HG03064 (cell line): ENCODE data around the gene CEP63.

ENCODE experiments used
- ATAC-seq: cut with Tn5 transposase; IDR thresholded peaks from one replicate; pipeline ENCODE4 v1.9.1; 2021; ENCODE audit warnings: low read depth; ENCODE audit not compliant: unreplicated experiment

CEP63 gene

DNA sequence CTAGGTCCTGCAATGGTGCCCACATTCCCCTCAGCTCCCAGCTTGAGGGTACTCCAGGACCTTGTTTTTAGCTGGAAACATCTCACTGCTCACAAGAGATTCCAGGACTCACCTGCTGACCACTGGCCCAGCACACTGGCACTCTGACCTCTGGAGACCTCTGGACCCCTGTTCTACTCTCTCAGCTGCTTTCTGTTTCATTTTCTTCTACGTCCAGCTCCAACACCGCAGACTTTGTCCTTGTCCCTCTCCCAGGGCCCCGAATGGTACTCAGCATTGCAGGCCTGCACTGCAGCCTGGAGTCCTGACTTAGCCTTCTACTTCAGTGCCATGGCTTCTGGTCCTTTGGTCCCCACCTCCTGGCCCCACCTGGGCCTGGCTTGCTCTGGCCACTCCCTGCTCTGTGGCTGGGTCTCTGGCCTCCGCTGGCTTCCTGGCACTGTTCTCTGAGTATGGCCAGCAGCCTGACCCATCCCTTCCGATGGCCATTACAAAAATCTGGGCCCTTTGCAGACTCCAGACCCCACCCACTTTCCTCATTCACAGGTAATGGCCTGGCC lies 137.0 kb downstream of the CEP63 start:
- ATAC-seq: no peak

GRCh38 chr3:134623615-134624245 lies 137.9 kb downstream of the CEP63 start:
- ATAC-seq: no peak
